Memory B cell (primary cell): Measurements from ENCODE around the gene LRP1.

ENCODE experiments used
- ATAC-seq: fragments of 150-1000 bp; cut with Tn5 transposase; 2 replicates; pipeline ENCODE4 v1.10.0; 2021; ENCODE audit warnings: low read depth, mild to moderate bottlenecking, moderate library complexity
- DNase-seq, 2 donors: peaks; one replicate each; pipeline ENCODE4 v3.0.0; 2022; ENCODE audit warnings: low spot score in 2 of 2
- H3K27ac Mint-ChIP-seq: one replicate; pipeline ENCODE4 v1.8.0; 2022; ENCODE audit warnings: mild to moderate bottlenecking, moderate library complexity, mixed read lengths
- H3K27me3 Mint-ChIP-seq: one replicate; pipeline ENCODE4 v1.8.0; 2022; ENCODE audit warnings: mixed read lengths
- H3K36me3 Mint-ChIP-seq: one replicate; pipeline ENCODE4 v1.8.0; 2022; ENCODE audit warnings: mild to moderate bottlenecking, mixed read lengths
- H3K4me1 Mint-ChIP-seq: one replicate; pipeline ENCODE4 v1.8.0; 2022; ENCODE audit warnings: mixed read lengths
- H3K4me3 Mint-ChIP-seq: one replicate; pipeline ENCODE4 v1.8.0; 2022; ENCODE audit warnings: mild to moderate bottlenecking, moderate library complexity, mixed read lengths
- H3K9me3 Mint-ChIP-seq: one replicate; pipeline ENCODE4 v1.8.0; 2022; ENCODE audit warnings: mixed read lengths

Gene LRP1

GRCh38 chr12:57195611-57196371, 67.5 kb downstream of the LRP1 start:
- Mint-ChIP-seq H3K27me3 (peaks cover 8% of the 10 kb centered on the region), H3K4me1 (peaks cover 4% of the 10 kb centered on the region), H3K4me3 (no peak overlapping the region), H3K27ac (no peak overlapping the region), H3K36me3 (peaks cover 1% of the 10 kb centered on the region), H3K9me3 (no peaks in the 10 kb centered on the region)
- ATAC-seq (no peak), DNase-seq (no peak)

GRCh38 chr12:57196439-57196838, 68.2 kb downstream of the LRP1 start:
- ATAC-seq = no peak
- H3K27ac Mint-ChIP-seq = no peak overlapping the region
- peaks cover 8% of the 10 kb centered on the region for H3K27me3 Mint-ChIP-seq
- peaks cover 4% of the 10 kb centered on the region for H3K4me1 Mint-ChIP-seq
- DNase-seq = no peak
- no peak overlapping the region for H3K4me3 Mint-ChIP-seq
- no peaks in the 10 kb centered on the region for H3K9me3 Mint-ChIP-seq
- H3K36me3 Mint-ChIP-seq = peaks cover 1% of the 10 kb centered on the region

DNA sequence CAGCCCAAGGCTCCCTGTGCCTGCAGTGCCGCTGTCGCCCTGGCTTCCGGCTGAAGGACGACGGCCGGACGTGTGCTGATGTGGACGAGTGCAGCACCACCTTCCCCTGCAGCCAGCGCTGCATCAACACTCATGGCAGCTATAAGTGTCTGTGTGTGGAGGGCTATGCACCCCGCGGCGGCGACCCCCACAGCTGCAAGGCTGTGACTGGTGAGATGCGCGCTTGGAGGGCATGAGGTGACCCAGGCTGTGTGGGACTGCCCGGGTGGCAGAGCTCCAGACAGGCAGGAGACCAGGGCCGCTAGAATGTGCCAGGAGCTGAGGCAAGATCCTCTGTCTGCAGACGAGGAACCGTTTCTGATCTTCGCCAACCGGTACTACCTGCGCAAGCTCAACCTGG, 68.7 kb downstream of the LRP1 start:
- no peak overlapping the region for H3K4me3 Mint-ChIP-seq
- H3K27ac Mint-ChIP-seq = no peak overlapping the region
- no peaks in the 10 kb centered on the region for H3K4me1 Mint-ChIP-seq
- peaks cover 1% of the 10 kb centered on the region for H3K36me3 Mint-ChIP-seq
- DNase-seq (no peak), ATAC-seq (no peak)
- peaks cover 3% of the 10 kb centered on the region for H3K27me3 Mint-ChIP-seq
- H3K9me3 Mint-ChIP-seq = no peaks in the 10 kb centered on the region

DNA sequence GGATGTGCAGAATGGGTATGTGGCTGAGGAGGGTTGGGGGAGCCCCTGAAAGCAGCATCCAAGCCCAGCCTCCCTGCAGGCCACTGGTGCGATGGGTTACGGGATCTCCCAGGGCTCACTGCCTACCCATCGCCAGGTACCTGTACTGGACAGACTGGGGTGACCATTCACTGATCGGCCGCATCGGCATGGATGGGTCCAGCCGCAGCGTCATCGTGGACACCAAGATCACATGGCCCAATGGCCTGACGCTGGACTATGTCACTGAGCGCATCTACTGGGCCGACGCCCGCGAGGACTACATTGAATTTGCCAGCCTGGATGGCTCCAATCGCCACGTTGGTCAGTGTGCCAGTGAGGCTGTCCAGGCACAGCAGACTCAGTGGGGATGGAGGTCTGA, 70.0 kb downstream of the LRP1 start:
- ATAC-seq = no peak
- Mint-ChIP-seq H3K4me1 (no peaks in the 10 kb centered on the region), H3K9me3 (no peaks in the 10 kb centered on the region), H3K27ac (no peak overlapping the region), H3K27me3 (peaks cover 6% of the 10 kb centered on the region), H3K4me3 (no peak overlapping the region), H3K36me3 (peaks cover 1% of the 10 kb centered on the region)
- DNase-seq = no peak

GRCh38 chr12:57199191-57199590, 70.9 kb downstream of the LRP1 start:
- no peak overlapping the region for H3K4me3 Mint-ChIP-seq
- peaks cover 1% of the 10 kb centered on the region for H3K36me3 Mint-ChIP-seq
- no peak overlapping the region for H3K27ac Mint-ChIP-seq
- DNase-seq (no peak), ATAC-seq (no peak)
- peaks cover 6% of the 10 kb centered on the region for H3K27me3 Mint-ChIP-seq
- H3K4me1 Mint-ChIP-seq = no peaks in the 10 kb centered on the region
- H3K9me3 Mint-ChIP-seq = no peaks in the 10 kb centered on the region

DNA sequence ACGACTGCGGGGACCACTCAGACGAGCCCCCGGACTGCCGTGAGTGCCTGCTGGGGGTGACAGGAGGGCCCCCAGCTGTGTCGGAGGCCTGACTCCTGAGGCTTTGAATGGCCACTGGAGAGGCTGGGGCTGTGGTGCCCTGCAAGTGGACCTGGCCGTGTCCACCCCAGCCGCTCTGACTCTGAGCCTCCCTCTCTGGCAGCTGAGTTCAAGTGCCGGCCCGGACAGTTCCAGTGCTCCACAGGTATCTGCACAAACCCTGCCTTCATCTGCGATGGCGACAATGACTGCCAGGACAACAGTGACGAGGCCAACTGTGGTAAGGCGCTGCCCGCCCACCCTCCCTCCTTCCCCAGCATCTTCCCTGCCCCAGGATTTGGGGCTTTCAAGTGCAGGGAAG, 72.2 kb downstream of the LRP1 start:
- Mint-ChIP-seq H3K27me3 (peaks cover 6% of the 10 kb centered on the region), H3K4me1 (no peaks in the 10 kb centered on the region), H3K36me3 (peaks cover 1% of the 10 kb centered on the region), H3K9me3 (no peaks in the 10 kb centered on the region), H3K27ac (no peak overlapping the region), H3K4me3 (no peak overlapping the region)
- ATAC-seq (no peak), DNase-seq (no peak)

- Mint-ChIP-seq H3K27ac (no peak overlapping the region), H3K36me3 (peaks cover 1% of the 10 kb centered on the region), H3K27me3 (peaks cover 6% of the 10 kb centered on the region), H3K9me3 (no peaks in the 10 kb centered on the region), H3K4me1 (no peaks in the 10 kb centered on the region), H3K4me3 (no peak overlapping the region)
- ATAC-seq (no peak), DNase-seq (no peak)
These were observed 72.9 kb downstream of the LRP1 start for GRCh38 chr12:57201219-57201618.

GRCh38 chr12:57201631-57202030, 73.3 kb downstream of the LRP1 start:
- H3K36me3 Mint-ChIP-seq = peaks cover 1% of the 10 kb centered on the region
- H3K9me3 Mint-ChIP-seq = no peaks in the 10 kb centered on the region
- H3K4me1 Mint-ChIP-seq = no peaks in the 10 kb centered on the region
- no peak overlapping the region for H3K4me3 Mint-ChIP-seq
- DNase-seq (no peak), ATAC-seq (no peak)
- H3K27me3 Mint-ChIP-seq = peaks cover 5% of the 10 kb centered on the region
- no peak overlapping the region for H3K27ac Mint-ChIP-seq

DNA sequence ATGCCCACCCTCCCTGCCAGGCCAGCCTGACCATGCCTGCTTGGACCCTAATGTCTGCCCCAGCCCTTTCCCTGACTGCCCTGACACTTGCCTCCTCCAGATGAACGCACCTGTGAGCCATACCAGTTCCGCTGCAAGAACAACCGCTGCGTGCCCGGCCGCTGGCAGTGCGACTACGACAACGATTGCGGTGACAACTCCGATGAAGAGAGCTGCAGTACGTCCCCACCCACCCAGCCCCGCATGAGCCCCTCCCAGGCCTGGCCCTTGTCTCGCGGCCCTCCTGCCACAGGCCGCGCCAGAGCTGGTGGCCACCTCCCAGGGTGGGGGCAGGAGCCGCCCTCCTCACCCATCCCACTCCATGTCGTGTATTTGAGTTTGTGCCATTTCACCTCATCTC, 74.0 kb downstream of the LRP1 start:
- no peak for DNase-seq
- no peak for ATAC-seq
- H3K4me3 Mint-ChIP-seq = no peak overlapping the region
- peaks cover 1% of the 10 kb centered on the region for H3K36me3 Mint-ChIP-seq
- H3K27me3 Mint-ChIP-seq = peaks cover 5% of the 10 kb centered on the region
- H3K4me1 Mint-ChIP-seq = no peaks in the 10 kb centered on the region
- no peaks in the 10 kb centered on the region for H3K9me3 Mint-ChIP-seq
- H3K27ac Mint-ChIP-seq = no peak overlapping the region

DNA sequence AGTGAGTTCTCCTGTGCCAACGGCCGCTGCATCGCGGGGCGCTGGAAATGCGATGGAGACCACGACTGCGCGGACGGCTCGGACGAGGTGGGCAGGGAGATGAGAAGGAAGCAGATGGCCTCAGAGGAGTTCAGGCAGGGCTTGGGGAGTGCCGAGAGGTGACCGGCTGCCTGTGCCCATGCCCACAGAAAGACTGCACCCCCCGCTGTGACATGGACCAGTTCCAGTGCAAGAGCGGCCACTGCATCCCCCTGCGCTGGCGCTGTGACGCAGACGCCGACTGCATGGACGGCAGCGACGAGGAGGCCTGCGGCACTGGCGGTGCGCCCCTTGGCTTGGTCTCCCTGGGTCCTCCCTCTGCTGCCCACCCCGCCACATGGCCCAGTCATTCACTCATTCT, 74.9 kb downstream of the LRP1 start:
- H3K27ac Mint-ChIP-seq = no peak overlapping the region
- H3K4me3 Mint-ChIP-seq = no peak overlapping the region

GRCh38 chr12:57203791-57204190, 75.5 kb downstream of the LRP1 start:
- DNase-seq (no peak), ATAC-seq (no peak)
- no peak overlapping the region for H3K27ac Mint-ChIP-seq
- no peak overlapping the region for H3K4me3 Mint-ChIP-seq
- H3K27me3 Mint-ChIP-seq = peaks cover 3% of the 10 kb centered on the region
- no peaks in the 10 kb centered on the region for H3K9me3 Mint-ChIP-seq
- no peaks in the 10 kb centered on the region for H3K4me1 Mint-ChIP-seq
- no peaks in the 10 kb centered on the region for H3K36me3 Mint-ChIP-seq

More for the DNA sequence above, 74.9 kb downstream of the LRP1 start:
- Mint-ChIP-seq H3K9me3 (no peaks in the 10 kb centered on the region), H3K4me1 (no peaks in the 10 kb centered on the region), H3K27me3 (peaks cover 3% of the 10 kb centered on the region), H3K36me3 (no peaks in the 10 kb centered on the region)
- ATAC-seq (no peak), DNase-seq (no peak)

GRCh38 chr12:57204454-57204853, 76.2 kb downstream of the LRP1 start:
- Mint-ChIP-seq H3K36me3 (no peaks in the 10 kb centered on the region), H3K4me1 (no peaks in the 10 kb centered on the region), H3K4me3 (no peak overlapping the region), H3K9me3 (no peaks in the 10 kb centered on the region), H3K27me3 (peaks cover 5% of the 10 kb centered on the region), H3K27ac (no peak overlapping the region)
- DNase-seq (no peak), ATAC-seq (no peak)

GRCh38 chr12:57205186-57205585, 76.9 kb downstream of the LRP1 start:
- Mint-ChIP-seq H3K9me3 (no peaks in the 10 kb centered on the region), H3K27me3 (peaks cover 5% of the 10 kb centered on the region), H3K4me1 (no peaks in the 10 kb centered on the region), H3K4me3 (no peak overlapping the region), H3K36me3 (no peaks in the 10 kb centered on the region), H3K27ac (no peak overlapping the region)
- DNase-seq = no peak
- ATAC-seq = no peak

DNA sequence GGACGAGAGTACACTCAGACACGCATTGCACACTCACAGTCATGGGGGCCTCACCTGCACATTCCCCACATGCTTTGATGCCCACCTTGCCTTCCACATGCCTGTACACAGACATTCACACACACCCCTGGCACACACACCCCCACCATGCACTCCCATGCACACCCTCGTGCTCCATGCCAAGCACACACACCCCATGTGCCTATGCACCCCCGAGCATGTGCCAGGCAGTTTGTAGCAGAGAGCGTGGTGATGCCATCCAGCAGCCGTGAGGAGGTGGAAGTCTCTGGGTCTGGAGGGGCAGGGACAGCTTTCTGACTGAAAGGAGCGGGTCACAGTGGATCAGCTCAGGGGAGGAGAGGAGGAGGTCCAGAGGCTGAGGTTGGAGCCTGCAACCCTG, 77.6 kb downstream of the LRP1 start:
- Mint-ChIP-seq H3K27me3 (peaks cover 8% of the 10 kb centered on the region), H3K36me3 (no peaks in the 10 kb centered on the region), H3K9me3 (no peaks in the 10 kb centered on the region), H3K27ac (no peak overlapping the region), H3K4me3 (no peak overlapping the region), H3K4me1 (peaks cover 2% of the 10 kb centered on the region)
- ATAC-seq = no peak
- no peak for DNase-seq
